Activated CD4-positive, alpha-beta T cell treated with anti-CD3 and anti-CD28 coated beads, Interleukin-2, amount 50 U/mL, for 16 hours (primary cell): Measurements from ENCODE around the gene ZNF408.

ENCODE experiments used
- DNase-seq: peaks from one replicate; pipeline ENCODE4 v3.0.0-alpha.2; 2020

Gene ZNF408

DNA sequence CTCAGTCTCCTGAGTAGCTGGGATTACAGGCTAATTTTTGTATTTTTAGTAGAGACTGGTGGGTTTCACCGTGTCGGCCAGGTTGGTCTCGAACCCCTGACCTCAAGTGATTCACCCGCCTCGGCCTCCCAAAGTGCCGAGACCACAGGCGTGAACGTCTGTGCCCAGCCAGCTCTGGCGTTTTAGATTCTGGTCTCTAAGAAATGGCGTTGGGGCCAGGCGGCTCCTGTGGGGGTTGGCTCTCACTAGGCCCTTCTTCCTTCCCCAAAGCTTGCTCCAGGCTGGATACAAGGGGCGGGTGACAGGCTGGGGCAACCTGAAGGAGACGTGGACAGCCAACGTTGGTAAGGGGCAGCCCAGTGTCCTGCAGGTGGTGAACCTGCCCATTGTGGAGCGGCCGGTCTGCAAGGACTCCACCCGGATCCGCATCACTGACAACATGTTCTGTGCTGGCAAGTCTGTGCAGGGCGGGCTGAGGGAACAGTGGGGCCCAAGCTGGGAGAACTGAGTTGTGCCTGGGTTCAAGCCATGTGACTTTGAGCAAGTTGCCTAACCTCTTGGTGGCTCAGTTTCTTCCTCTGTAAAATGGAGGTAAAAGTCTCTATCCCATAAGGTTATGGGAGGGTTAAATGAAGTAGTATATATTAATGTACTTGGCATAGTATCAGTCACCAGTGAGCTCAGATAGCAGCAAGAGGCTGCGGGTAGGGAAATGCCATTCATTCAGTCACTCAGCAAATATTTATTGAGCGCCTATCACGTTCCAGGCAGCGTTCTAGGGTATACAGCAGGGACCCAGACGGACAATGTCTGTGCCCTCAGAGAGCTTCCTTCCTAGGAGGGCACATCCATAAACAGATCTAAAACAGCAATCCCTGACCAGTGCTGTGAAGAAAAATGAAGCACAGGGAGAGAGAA, 28.5 kb downstream of the ZNF408 start:
- DNase-seq, result no peak

- no peak for DNase-seq
Measured at GRCh38 chr11:46731545-46731944, 30.7 kb downstream of the ZNF408 start.

DNA sequence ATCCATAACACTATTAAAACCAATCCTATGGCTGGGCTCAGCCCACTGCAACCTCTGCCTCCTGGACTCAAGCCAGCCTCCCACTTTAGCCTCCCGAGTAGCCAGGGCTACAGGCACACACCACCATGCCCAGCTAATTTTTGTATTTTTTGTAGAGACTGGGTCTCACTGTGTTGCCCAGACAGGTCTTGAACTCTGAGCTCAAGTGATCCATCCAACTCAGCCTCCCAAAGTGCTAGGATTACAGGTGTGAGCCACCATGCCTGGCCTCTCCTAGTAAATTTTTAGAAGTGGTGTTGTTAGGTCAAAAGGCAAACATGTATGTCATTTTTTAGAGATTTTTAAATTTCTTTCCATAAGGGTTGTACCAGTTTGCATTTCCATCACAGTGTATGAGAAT, 32.4 kb downstream of the ZNF408 start:
- no peak for DNase-seq

GRCh38 chr11:46736146-46736545, 35.3 kb downstream of the ZNF408 start:
- DNase-seq, result no peak

- no peak for DNase-seq
Measured at GRCh38 chr11:46736615-46737014, 35.8 kb downstream of the ZNF408 start.

DNA sequence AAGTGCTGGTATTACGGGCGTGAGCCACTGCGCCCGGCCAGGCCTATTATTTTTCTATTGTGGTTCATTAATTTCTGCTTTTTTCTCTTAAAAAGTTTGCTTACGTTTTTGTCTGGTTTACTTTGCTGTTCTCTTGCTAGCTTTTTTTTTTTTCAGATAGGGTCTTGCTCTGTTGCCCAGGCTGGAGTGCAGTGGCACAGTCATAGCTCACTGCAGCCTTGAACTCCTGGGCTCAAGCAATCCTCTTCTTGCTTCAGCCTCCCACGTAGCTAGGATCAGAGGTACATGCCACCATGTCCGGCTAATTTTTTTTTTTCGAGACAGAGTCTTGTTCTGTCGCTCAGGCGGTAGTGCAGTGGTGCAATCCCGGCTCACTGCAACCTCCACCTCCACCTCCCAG, 36.9 kb downstream of the ZNF408 start:
- no peak for DNase-seq

DNA sequence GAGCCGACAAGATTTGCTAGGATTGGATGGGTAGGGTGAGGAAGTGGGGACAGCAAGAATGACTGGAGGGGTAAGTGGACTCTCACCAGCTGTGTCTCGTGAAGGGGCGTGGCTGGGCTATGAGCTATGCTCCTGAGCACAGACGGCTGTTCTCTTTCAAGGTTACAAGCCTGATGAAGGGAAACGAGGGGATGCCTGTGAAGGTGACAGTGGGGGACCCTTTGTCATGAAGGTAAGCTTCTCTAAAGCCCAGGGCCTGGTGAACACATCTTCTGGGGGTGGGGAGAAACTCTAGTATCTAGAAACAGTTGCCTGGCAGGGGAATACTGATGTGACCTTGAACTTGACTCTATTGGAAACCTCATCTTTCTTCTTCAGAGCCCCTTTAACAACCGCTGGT, 38.1 kb downstream of the ZNF408 start:
- no peak for DNase-seq

GRCh38 chr11:46741600-46742484, 41.0 kb downstream of the ZNF408 start:
- no peak for DNase-seq

- DNase-seq, result no peak
Measured at GRCh38 chr11:46743043-46743442, 42.2 kb downstream of the ZNF408 start.

DNA sequence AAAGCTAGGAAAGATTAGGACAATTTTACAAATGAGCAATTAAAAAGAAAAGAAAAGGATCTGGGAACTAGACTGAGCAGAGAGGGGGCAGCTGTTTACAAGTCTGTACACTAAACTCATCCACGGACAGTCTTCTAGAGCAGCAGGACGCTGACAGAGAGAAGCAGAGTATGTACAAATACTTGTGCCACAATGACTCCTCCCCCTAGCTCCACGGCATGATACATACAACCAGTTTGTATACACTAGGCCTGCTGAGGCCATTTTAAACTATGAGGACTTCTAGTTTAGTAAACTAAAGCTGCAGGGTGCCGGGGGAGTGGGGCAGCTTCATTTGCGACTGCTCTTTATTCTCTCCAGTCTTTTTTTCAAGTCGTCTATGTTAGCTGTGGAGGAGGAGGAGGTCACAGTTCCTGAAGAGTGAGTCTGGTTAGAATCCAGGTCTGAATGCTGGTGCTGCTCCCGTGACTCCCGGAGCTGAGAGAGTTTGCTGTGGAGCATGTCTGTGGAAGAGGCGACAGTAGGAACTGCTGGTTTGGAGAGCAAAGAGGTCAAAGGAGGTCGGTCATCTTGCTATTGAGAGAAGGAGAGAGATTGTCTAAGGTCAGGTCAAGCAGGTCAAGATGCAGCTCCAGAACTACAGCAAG, 43.0 kb downstream of the ZNF408 start:
- DNase-seq, result no peak

GRCh38 chr11:46745328-46745727, 44.5 kb downstream of the ZNF408 start:
- DNase-seq, result no peak

DNA sequence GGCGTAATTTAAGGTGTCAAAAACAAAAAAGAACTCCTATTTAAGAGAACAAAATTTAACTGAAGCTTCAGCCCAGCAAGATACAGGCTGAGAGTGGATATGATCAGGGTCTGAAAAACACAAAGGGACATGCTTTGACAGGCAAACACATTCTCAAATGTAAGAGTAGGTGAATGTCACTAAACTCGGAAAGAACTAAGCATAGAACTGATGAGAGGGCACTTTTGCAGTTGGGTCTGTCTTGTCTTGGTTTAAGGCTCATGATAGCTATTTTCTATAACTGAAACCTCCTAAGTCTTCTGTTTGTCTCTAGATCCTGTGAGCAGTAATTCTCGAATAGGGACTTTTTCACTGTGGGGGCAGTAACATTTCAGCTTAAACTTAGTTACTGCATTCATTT, 45.2 kb downstream of the ZNF408 start:
- no peak for DNase-seq

- no peak for DNase-seq
Measured at GRCh38 chr11:46747150-46747549, 46.3 kb downstream of the ZNF408 start.
